Natural killer cell treated with Interleukin-12 subunit alpha and Interleukin-12 subunit beta and Interleukin-15 and Interleukin-18, amount 100 ng/mL, for 72 hours (primary cell): ENCODE data around the gene TANGO6. TPM values are rescaled to one million over a fixed set of nuclear protein-coding genes. Genes with fewer than 3 reads are reported as not detected.

Experiments used
- total RNA-seq, 2 donors: library from RNA; stranded (reverse); gene quantifications; one replicate each; pipeline ENCODE4 v1.2.3, GENCODE V29; 2022

The TANGO6 gene
- total RNA-seq, 2 donors from 2014 or later, result 26.6 to 62.3 TPM

Other genes starting within 250 kb of the TANGO6 start
- gene CDH3, start 198.2 kb upstream of the TANGO6 start, total RNA-seq, result 1 to 10 TPM in 1 of 2 donors, under 1 TPM in 1; 0.88 to 2.3 TPM
- gene CDH1, start 106.2 kb upstream of the TANGO6 start, total RNA-seq, result under 1 TPM; 0.38 to 0.59 TPM